HTERT RPE-1 (cell line): ENCODE measurements around the gene NT5DC2.

Source experiments
- in situ Hi-C: fragments of 300-500 bp; cut with MboI; formaldehyde crosslinking; loops from 4 replicates; pipeline ENCODE4 v1.14.3; 2020; ENCODE audit warnings: low sequenced_read_pairs

The NT5DC2 gene

GRCh38 chr3:52525680-52526561 is 7.7 kb downstream of the NT5DC2 start:
- in situ Hi-C loops, result no loop called here

- in situ Hi-C loops, result no loop called here
Observed at GRCh38 chr3:52524752-52525679, 8.6 kb downstream of the NT5DC2 start.

- in situ Hi-C loops, result no loop called here
Observed at GRCh38 chr3:52524258-52524751, 9.4 kb downstream of the NT5DC2 start.

- in situ Hi-C loops, result no loop called here
Observed at GRCh38 chr3:52523386-52524257, 10.0 kb downstream of the NT5DC2 start.

- in situ Hi-C loops, result no loop called here
Observed at GRCh38 chr3:52522651-52523251, 10.9 kb downstream of the NT5DC2 start.

GRCh38 chr3:52521881-52522650 is 11.6 kb downstream of the NT5DC2 start:
- in situ Hi-C loops, result no loop called here

- in situ Hi-C loops, result no loop called here
Observed at GRCh38 chr3:52521488-52521824, 12.2 kb downstream of the NT5DC2 start.

- in situ Hi-C loops, result no loop called here
Observed at GRCh38 chr3:52520716-52521487, 12.8 kb downstream of the NT5DC2 start.

GRCh38 chr3:52520141-52520667 is 13.5 kb downstream of the NT5DC2 start:
- in situ Hi-C loops, result no loop called here

- in situ Hi-C loops, result no loop called here
Observed at GRCh38 chr3:52519445-52520140, 14.1 kb downstream of the NT5DC2 start.

GRCh38 chr3:52518723-52519444 is 14.8 kb downstream of the NT5DC2 start:
- in situ Hi-C loops, result no loop called here

GRCh38 chr3:52517796-52518722 is 15.6 kb downstream of the NT5DC2 start:
- in situ Hi-C loops, result no loop called here

GRCh38 chr3:52516509-52517195 is 17.0 kb downstream of the NT5DC2 start:
- in situ Hi-C loops, result no loop called here

GRCh38 chr3:52515192-52515591 is 18.5 kb downstream of the NT5DC2 start:
- in situ Hi-C loops, result no loop called here

GRCh38 chr3:52514576-52514975 is 19.1 kb downstream of the NT5DC2 start:
- in situ Hi-C loops, result no loop called here

- in situ Hi-C loops, result no loop called here
Observed at GRCh38 chr3:52513281-52513680, 20.4 kb downstream of the NT5DC2 start.
